Smooth muscle cell (in vitro differentiated cells): Measurements from ENCODE around the gene DBP. TPM values are rescaled to one million over a fixed set of nuclear protein-coding genes. Genes with fewer than 3 reads are reported as not detected.

Experiments used
- DNase-seq: peaks from one replicate; lab custom pipeline; 2025; ENCODE audit not compliant: unreplicated experiment; lab: John Stamatoyannopoulos, UW
- H2AFZ ChIP-seq: fragments of 200-600 bp; sonication (generic); 2 replicates; pipeline ENCODE4 v1.6.0; 2016; ENCODE audit warnings: antibody characterized with exemption, low read depth, mild to moderate bottlenecking
- H3F3A ChIP-seq: fragments of 200-600 bp; sonication (generic); 2 replicates; pipeline ENCODE4 v1.6.0; 2017; ENCODE audit warnings: antibody characterized with exemption, low read depth
- H3K27ac ChIP-seq: fragments of 200-600 bp; sonication (generic); 2 replicates; pipeline ENCODE4 v1.5.1; 2016; ENCODE audit warnings: low read depth, mild to moderate bottlenecking
- H3K27me3 ChIP-seq: fragments of 200-600 bp; sonication (generic); 2 replicates; pipeline ENCODE4 v1.6.1; 2016; ENCODE audit warnings: low read depth, mild to moderate bottlenecking
- H3K36me3 ChIP-seq: fragments of 200-600 bp; sonication (generic); 2 replicates; pipeline ENCODE4 v1.5.1; 2016; ENCODE audit warnings: low read depth
- H3K4me1 ChIP-seq: fragments of 200-600 bp; sonication (generic); 2 replicates; pipeline ENCODE4 v1.5.1; 2016; ENCODE audit warnings: low read depth
- H3K4me2 ChIP-seq: fragments of 200-600 bp; sonication (generic); 2 replicates; pipeline ENCODE4 v1.6.0; 2016; ENCODE audit warnings: mild to moderate bottlenecking
- H3K4me3 ChIP-seq: fragments of 200-600 bp; sonication (generic); 2 replicates; pipeline ENCODE4 v1.5.1; 2016; ENCODE audit warnings: mild to moderate bottlenecking
- H3K79me2 ChIP-seq: fragments of 200-600 bp; sonication (generic); 2 replicates; pipeline ENCODE4 v1.6.0; 2016; ENCODE audit warnings: low read depth, mild to moderate bottlenecking
- H3K9ac ChIP-seq: fragments of 200-600 bp; sonication (generic); 2 replicates; pipeline ENCODE4 v1.6.0; 2016; ENCODE audit warnings: low read depth
- H3K9me3 ChIP-seq: fragments of 200-600 bp; sonication (generic); replicated peaks from 2 replicates; pipeline ENCODE4 v1.5.1; 2016; ENCODE audit warnings: low read depth
- H4K20me1 ChIP-seq: fragments of 200-600 bp; sonication (generic); 2 replicates; pipeline ENCODE4 v1.6.0; 2016; ENCODE audit warnings: low read depth
- CTCF ChIP-seq: fragments of 200-600 bp; sonication (generic); IDR thresholded peaks from 2 replicates; pipeline ENCODE4 v1.5.1; 2017; ENCODE audit warnings: borderline replicate concordance, mild to moderate bottlenecking, antibody characterized with exemption; ENCODE audit not compliant: insufficient read depth, poor library complexity, severe bottlenecking
- WGBS: methylation state at CpG from one replicate; pipeline ENCODE4 v1.1.7; 2016; ENCODE audit warnings: low lambda C conversion rate; 5-methylcytosine and 5-hydroxymethylcytosine counted together
- polyA plus RNA-seq: library from polyadenylated mRNA; unstranded; fragments of >200 nt; fragmentation: Nextera tagmentation; extraction: Ambion mirVana; gene quantifications from 2 replicates; pipeline ENCODE4 v1.2.1, GENCODE V29; 2016
- total RNA-seq: library from RNA; depleted of rRNA; stranded (reverse); fragments of >200 nt; gene quantifications from 2 replicates; pipeline ENCODE4 v1.2.3, GENCODE V29; 2014

DBP gene
- total and polyA plus RNA-seq, 2 experiments from 2014 or later = 3.5 to 6.9 TPM

- TF ChIP-seq CTCF = no peak
- peak overlapping the region; percentile 65 for H3K4me3 ChIP-seq
- WGBS = 27% methylated on average over 8 of the region's 8 CpGs
- peak overlapping the region; percentile 40 for H2AFZ ChIP-seq
- no peaks in the 10 kb centered on the region for H3K9me3 ChIP-seq
- no peaks in the 10 kb centered on the region for H3K36me3 ChIP-seq
- peaks cover 1% of the 10 kb centered on the region for H4K20me1 ChIP-seq
- H3K79me2 ChIP-seq = peaks cover 3% of the 10 kb centered on the region
- no peaks in the 10 kb centered on the region for H3F3A ChIP-seq
- H3K4me2 ChIP-seq = peak overlapping the region; percentile 82
- peak overlapping the region; percentile 68 for H3K9ac ChIP-seq
- H3K27me3 ChIP-seq = no peaks in the 10 kb centered on the region
- no peak for DNase-seq
- H3K27ac ChIP-seq = peak overlapping the region; percentile 79
- peaks cover 18% of the 10 kb centered on the region for H3K4me1 ChIP-seq
Measured at GRCh38 chr19:48623556-48624066, 13.6 kb downstream of the DBP start.

- Histone ChIP-seq H3K4me2 (peak overlapping the region; percentile 85), H3K27me3 (no peaks in the 10 kb centered on the region), H3K27ac (peak overlapping the region; percentile 79), H4K20me1 (peaks cover 38% of the 10 kb centered on the region), H3K9ac (peak overlapping the region; percentile 78), H3K4me1 (peaks cover 31% of the 10 kb centered on the region), H3K9me3 (no peaks in the 10 kb centered on the region), H3F3A (peaks cover 21% of the 10 kb centered on the region), H2AFZ (peak overlapping the region; percentile 78), H3K36me3 (peaks cover 3% of the 10 kb centered on the region), H3K4me3 (peak overlapping the region; percentile 93), H3K79me2 (peaks cover 27% of the 10 kb centered on the region)
- no peak for DNase-seq
- 42% methylated on average over 6 of the region's 6 CpGs for WGBS
- no peak for TF ChIP-seq CTCF
Measured at GRCh38 chr19:48619692-48620585, 17.2 kb downstream of the DBP start.

GRCh38 chr19:48618916-48619691 is 18.1 kb downstream of the DBP start, which contains the start of the genes RPL18 and SPHK2:
Gene RPL18, minus strand, starts transcription at chr19:48619178. Its CDS starts 35 bp downstream, at chr19:48619143.
Gene SPHK2, plus strand, starts transcription at chr19:48619506. Its CDS starts 1,009 bp downstream, at chr19:48620515.
- peak within 1 kb of the TSS; percentile 91 for H3K4me2 ChIP-seq
- no peaks in the 10 kb centered on the region for H3K9me3 ChIP-seq
- H3K27ac ChIP-seq = peak within 1 kb of the TSS; percentile 79
- peaks cover 41% of the 10 kb centered on the region for H4K20me1 ChIP-seq
- peaks cover 28% of the 10 kb centered on the region for H3K4me1 ChIP-seq
- peaks cover 21% of the 10 kb centered on the region for H3F3A ChIP-seq
- TF ChIP-seq CTCF = no peak
- H3K9ac ChIP-seq = peak within 1 kb of the TSS; percentile 97
- peak within 1 kb of the TSS; percentile 78 for H2AFZ ChIP-seq
- H3K36me3 ChIP-seq = peaks cover 3% of the 10 kb centered on the region
- peak; percentile 92 for DNase-seq
- H3K4me3 ChIP-seq = peak within 1 kb of the TSS; percentile 93
- 1% methylated on average over 62 of the region's 69 CpGs for WGBS
- H3K27me3 ChIP-seq = no peaks in the 10 kb centered on the region
- H3K79me2 ChIP-seq = peaks cover 27% of the 10 kb centered on the region
